ENCODE measurements around the gene ZBED4.

- TF ChIP-seq YY1 (IDR thresholded peaks at IDR 0.05; ENCODE audit: insufficient read depth, insufficient read length): no peak
- TF ChIP-seq ZNF274 (IDR thresholded peaks at IDR 0.05; ENCODE audit: low read depth, low read length): no peak
Observed at GRCh38 chr22:49887064-49887451, 33.4 kb downstream of the ZBED4 start.
